Testis (tissue), 3 donors: ENCODE results near the gene TRAF2. TPM values are rescaled to one million over a fixed set of nuclear protein-coding genes. Genes with fewer than 3 reads are reported as not detected.

ENCODE experiments used
- DNase-seq: peaks from one replicate; pipeline ENCODE4 v3.0.0-alpha.2; 2019
- H3K27ac ChIP-seq, 2 donors: fragments of 200-600 bp; sonication (generic); one replicate each; pipeline ENCODE4 v1.5.1; 2019
- H3K27me3 ChIP-seq: fragments of 200-600 bp; sonication (generic); one replicate; pipeline ENCODE4 v1.5.1; 2019
- H3K36me3 ChIP-seq: fragments of 200-600 bp; sonication (generic); one replicate; pipeline ENCODE4 v1.5.1; 2017; ENCODE audit warnings: low read depth; ENCODE audit errors: missing control alignments
- H3K4me1 ChIP-seq: fragments of 200-600 bp; sonication (generic); one replicate; pipeline ENCODE4 v1.5.1; 2019
- H3K4me3 ChIP-seq, 2 donors: fragments of 200-600 bp; sonication (generic); one replicate each; pipeline ENCODE4 v1.5.1; 2017 to 2019
- H3K9me3 ChIP-seq: fragments of 200-600 bp; sonication (generic); one replicate; pipeline ENCODE4 v1.5.1; 2017
- CTCF ChIP-seq, 3 experiments: fragments of 450-650 bp in 2 of 3; fragments of 200-600 bp in 1 of 3; sonication (generic) in 1 of 3; IDR thresholded peaks; one replicate each; pipeline ENCODE4 v1.5.1; 2016 to 2019; ENCODE audit warnings: antibody characterized with exemption in 3 of 3, mild to moderate bottlenecking in 2 of 3, moderate library complexity in 1 of 3
- POLR2A ChIP-seq: fragments of 450-650 bp; IDR thresholded peaks from one replicate; pipeline ENCODE4 v1.6.1; 2017; ENCODE audit warnings: antibody characterized with exemption, mild to moderate bottlenecking, moderate library complexity
- WGBS, 2 donors: methylation state at CpG; one replicate each; pipeline ENCODE4 v1.1.5; 2018; 5-methylcytosine and 5-hydroxymethylcytosine counted together
- intact Hi-C: fragments of 100-400 bp; cut with DNase I; formaldehyde crosslinking; loops from one replicate; pipeline ENCODE4 v1.15.1; 2023; ENCODE audit warnings: low total_unique reads
- polyA plus RNA-seq: library from polyadenylated mRNA; stranded (reverse); fragments of 350-450 nt; fragmentation: Illumina TruSeq; extraction: RNeasy Lipid Tissue Mini Kit (QIAGEN cat#74804); gene quantifications from one replicate; pipeline ENCODE4 v1.2.3, GENCODE V29; 2014; ENCODE audit warnings: low read depth, low replicate concordance; ENCODE audit not compliant: insufficient read depth
- total RNA-seq, 2 donors: library from RNA; depleted of rRNA; stranded (reverse); fragments of >200 nt; gene quantifications; one replicate each; pipeline ENCODE4 v1.2.3, GENCODE V29; 2016

Gene TRAF2
- total and polyA plus RNA-seq, 3 donors from 2014 or later, result 21.9 to 32.9 (median 23.7) TPM

- H3K36me3 ChIP-seq, result no peaks in the 10 kb centered on the region
- H3K27ac ChIP-seq, result no peak overlapping the region
- no peaks in the 10 kb centered on the region for H3K27me3 ChIP-seq
- H3K4me1 ChIP-seq, result no peaks in the 10 kb centered on the region
- intact Hi-C loops, result no loop called here
- no peak for DNase-seq
- 90 to 93% methylated on average over 20 to 21 of the region's 21 CpGs for WGBS, 2 donors
- no peaks in the 10 kb centered on the region for H3K9me3 ChIP-seq
- H3K4me3 ChIP-seq, result no peak overlapping the region
- no peak for TF ChIP-seq POLR2A
- no peak for TF ChIP-seq CTCF (IDR thresholded peaks at IDR 0.05)
Observed at GRCh38 chr9:136915632-136916329, 29.5 kb downstream of the TRAF2 start.

GRCh38 chr9:136916330-136917184 is 30.2 kb downstream of the TRAF2 start:
- intact Hi-C loops, result no loop called here
- Histone ChIP-seq H3K36me3 (no peaks in the 10 kb centered on the region), H3K4me1 (peaks cover 6% of the 10 kb centered on the region), H3K9me3 (no peaks in the 10 kb centered on the region), H3K4me3 (no peak overlapping the region), H3K27ac (no peak overlapping the region), H3K27me3 (no peaks in the 10 kb centered on the region)
- WGBS, 2 donors, result 91 to 93% methylated on average over 29 to 32 of the region's 32 CpGs
- no peak for TF ChIP-seq CTCF (IDR thresholded peaks at IDR 0.05)
- no peak for DNase-seq

DNA sequence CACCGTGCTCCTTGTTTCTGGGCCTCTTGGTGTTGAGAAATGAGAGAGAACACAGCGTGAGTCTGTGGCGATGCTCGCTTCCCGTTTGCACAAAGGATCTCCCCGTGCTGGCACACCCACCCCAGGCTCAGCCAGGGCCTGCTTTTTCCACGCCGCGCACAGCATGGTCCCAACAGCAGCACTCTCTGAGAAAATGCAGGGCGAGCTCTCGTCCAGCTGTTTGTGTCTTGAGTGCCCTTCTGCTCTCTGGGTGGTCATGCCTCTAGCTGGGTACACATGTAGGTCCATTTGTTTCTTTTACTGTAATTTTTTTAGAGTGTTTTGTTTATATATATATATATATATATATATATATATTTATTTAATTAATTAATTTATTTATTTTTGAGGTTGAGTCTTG is 31.6 kb downstream of the TRAF2 start:
- TF ChIP-seq CTCF (IDR thresholded peaks at IDR 0.05) (no peak), POLR2A (no peak)
- no peak overlapping the region for H3K4me3 ChIP-seq
- no peaks in the 10 kb centered on the region for H3K36me3 ChIP-seq
- H3K27ac ChIP-seq, result no peak overlapping the region
- no peaks in the 10 kb centered on the region for H3K27me3 ChIP-seq
- no peaks in the 10 kb centered on the region for H3K9me3 ChIP-seq
- H3K4me1 ChIP-seq, result peaks cover 15% of the 10 kb centered on the region
- intact Hi-C loops, result no loop called here
- WGBS, 2 donors, result 92 to 94% methylated on average over 11 of the region's 11 CpGs
- no peak for DNase-seq

DNA sequence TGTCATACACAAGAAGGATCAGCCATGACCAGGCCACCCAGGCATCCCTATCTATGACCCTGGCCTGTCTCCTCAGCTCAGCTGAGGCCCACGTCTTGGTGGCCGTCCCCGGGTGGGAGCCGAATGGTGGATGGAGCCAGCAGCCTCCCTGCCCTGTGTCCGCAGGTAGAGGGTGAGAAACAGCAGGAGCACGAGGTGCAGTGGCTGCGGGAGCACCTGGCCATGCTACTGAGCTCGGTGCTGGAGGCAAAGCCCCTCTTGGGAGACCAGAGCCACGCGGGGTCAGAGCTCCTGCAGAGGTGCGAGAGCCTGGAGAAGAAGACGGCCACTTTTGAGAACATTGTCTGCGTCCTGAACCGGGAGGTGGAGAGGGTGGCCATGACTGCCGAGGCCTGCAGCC is 33.8 kb downstream of the TRAF2 start:
- Histone ChIP-seq H3K4me3 (no peak overlapping the region), H3K4me1 (peaks cover 15% of the 10 kb centered on the region), H3K36me3 (no peaks in the 10 kb centered on the region), H3K9me3 (no peaks in the 10 kb centered on the region), H3K27ac (no peak overlapping the region), H3K27me3 (no peaks in the 10 kb centered on the region)
- intact Hi-C loops, result no loop called here
- TF ChIP-seq POLR2A, result no peak
- no peak for TF ChIP-seq CTCF (IDR thresholded peaks at IDR 0.05)
- WGBS, 2 donors, result 95 to 99% methylated on average over 14 of the region's 15 CpGs
- DNase-seq, result no peak
